HG02973 (cell line): ENCODE data around the gene NCKAP5.
"Not testable (repeated sequence)": the region's sequence is repeated elsewhere in the genome, so short reads cannot be mapped to it uniquely, and the experiment has no call there.

Source experiments
- ATAC-seq: cut with Tn5 transposase; IDR thresholded peaks from one replicate; pipeline ENCODE4 v1.9.1; 2021; ENCODE audit warnings: moderate library complexity; ENCODE audit not compliant: unreplicated experiment

Gene NCKAP5

GRCh38 chr2:133475610-133476009 lies 92.7 kb downstream of the NCKAP5 start:
- no peak for ATAC-seq

- not testable (repeated sequence) for ATAC-seq
Measured at GRCh38 chr2:133470446-133470845, 97.8 kb downstream of the NCKAP5 start.

GRCh38 chr2:133462811-133463210 lies 105.5 kb downstream of the NCKAP5 start:
- no peak for ATAC-seq

GRCh38 chr2:133461484-133461883 lies 106.8 kb downstream of the NCKAP5 start:
- ATAC-seq = peak; percentile 51

- ATAC-seq = no peak
Measured at GRCh38 chr2:133459590-133459989, 108.7 kb downstream of the NCKAP5 start.

GRCh38 chr2:133458280-133458679 lies 110.0 kb downstream of the NCKAP5 start:
- ATAC-seq = no peak

GRCh38 chr2:133457861-133458260 lies 110.4 kb downstream of the NCKAP5 start:
- ATAC-seq = no peak

- no peak for ATAC-seq
Measured at GRCh38 chr2:133456971-133457370, 111.3 kb downstream of the NCKAP5 start.

GRCh38 chr2:133456156-133456555 lies 112.1 kb downstream of the NCKAP5 start:
- ATAC-seq = no peak

- ATAC-seq = no peak
Measured at GRCh38 chr2:133453032-133453431, 115.2 kb downstream of the NCKAP5 start.

GRCh38 chr2:133452583-133452982 lies 115.7 kb downstream of the NCKAP5 start:
- no peak for ATAC-seq

GRCh38 chr2:133452146-133452545 lies 116.1 kb downstream of the NCKAP5 start:
- ATAC-seq = no peak

GRCh38 chr2:133448195-133448594 lies 120.1 kb downstream of the NCKAP5 start:
- no peak for ATAC-seq

- ATAC-seq = no peak
Measured at GRCh38 chr2:133447303-133447702, 121.0 kb downstream of the NCKAP5 start.

GRCh38 chr2:133444465-133444864 lies 123.8 kb downstream of the NCKAP5 start:
- ATAC-seq = no peak

GRCh38 chr2:133442393-133442792 lies 125.9 kb downstream of the NCKAP5 start:
- ATAC-seq = no peak

- no peak for ATAC-seq
Measured at GRCh38 chr2:133439565-133439920, 128.7 kb downstream of the NCKAP5 start.

GRCh38 chr2:133438848-133439564 lies 129.3 kb downstream of the NCKAP5 start:
- ATAC-seq = no peak

- no peak for ATAC-seq
Measured at GRCh38 chr2:133438026-133438425, 130.2 kb downstream of the NCKAP5 start.

- no peak for ATAC-seq
Measured at GRCh38 chr2:133437492-133437891, 130.8 kb downstream of the NCKAP5 start.

GRCh38 chr2:133434959-133435668 lies 133.1 kb downstream of the NCKAP5 start:
- ATAC-seq = no peak
